ENCODE measurements around the gene MAPK11. TPM values are rescaled to one million over a fixed set of nuclear protein-coding genes. Genes with fewer than 3 reads are reported as not detected.

MAPK11 gene
- total RNA-seq, 4 donors from 2014 or later: 0.65 to 8.1 (median 2.9) TPM

DNA sequence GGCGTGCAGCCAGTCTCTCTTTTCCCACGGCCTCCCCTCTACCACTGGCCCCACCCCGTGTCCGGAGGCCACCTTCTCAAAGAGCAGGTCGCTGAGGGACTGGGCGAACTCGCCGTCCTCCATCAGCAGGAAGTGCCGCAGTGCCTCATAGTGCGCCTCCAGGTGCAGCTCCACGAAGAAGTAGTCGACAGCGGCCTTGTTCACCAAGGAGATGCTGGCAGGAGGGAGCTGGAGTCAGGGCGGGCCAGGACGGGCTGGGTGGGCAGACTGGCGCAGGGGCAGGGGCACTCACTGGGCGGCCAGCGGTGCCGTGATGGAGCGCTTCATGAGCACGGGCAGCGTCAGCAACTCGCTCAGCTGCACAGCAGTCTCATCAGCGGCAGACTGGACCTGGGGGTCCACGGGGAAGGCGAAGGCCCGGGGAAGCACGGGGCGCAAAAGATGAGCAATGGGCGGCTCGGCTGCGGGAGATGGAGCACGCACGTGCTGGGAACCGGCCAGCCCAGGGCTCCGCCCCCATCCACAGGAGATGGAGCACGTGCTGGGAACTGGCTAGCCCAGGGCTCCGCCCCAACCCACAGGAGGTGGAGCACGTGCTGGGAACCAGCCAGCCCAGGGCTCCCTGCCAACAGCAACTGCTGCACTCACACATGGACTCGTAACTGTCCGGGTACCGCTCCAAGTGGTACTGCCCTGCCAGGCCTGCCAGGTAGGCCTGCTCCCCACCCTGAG, 51.0 kb downstream of the MAPK11 start:
- no peak overlapping the region for H3K4me3 ChIP-seq (ENCODE audit: low read depth, poor library complexity, severe bottlenecking)
- no peak for TF ChIP-seq POLR2A (IDR thresholded peaks at IDR 0.05)
- TF ChIP-seq, protein P1, sequence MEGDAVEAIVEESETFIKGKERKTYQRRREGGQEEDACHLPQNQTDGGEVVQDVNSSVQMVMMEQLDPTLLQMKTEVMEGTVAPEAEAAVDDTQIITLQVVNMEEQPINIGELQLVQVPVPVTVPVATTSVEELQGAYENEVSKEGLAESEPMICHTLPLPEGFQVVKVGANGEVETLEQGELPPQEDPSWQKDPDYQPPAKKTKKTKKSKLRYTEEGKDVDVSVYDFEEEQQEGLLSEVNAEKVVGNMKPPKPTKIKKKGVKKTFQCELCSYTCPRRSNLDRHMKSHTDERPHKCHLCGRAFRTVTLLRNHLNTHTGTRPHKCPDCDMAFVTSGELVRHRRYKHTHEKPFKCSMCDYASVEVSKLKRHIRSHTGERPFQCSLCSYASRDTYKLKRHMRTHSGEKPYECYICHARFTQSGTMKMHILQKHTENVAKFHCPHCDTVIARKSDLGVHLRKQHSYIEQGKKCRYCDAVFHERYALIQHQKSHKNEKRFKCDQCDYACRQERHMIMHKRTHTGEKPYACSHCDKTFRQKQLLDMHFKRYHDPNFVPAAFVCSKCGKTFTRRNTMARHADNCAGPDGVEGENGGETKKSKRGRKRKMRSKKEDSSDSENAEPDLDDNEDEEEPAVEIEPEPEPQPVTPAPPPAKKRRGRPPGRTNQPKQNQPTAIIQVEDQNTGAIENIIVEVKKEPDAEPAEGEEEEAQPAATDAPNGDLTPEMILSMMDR (IDR thresholded peaks at IDR 0.05): no peak
- peak; percentile 81 to 94 for DNase-seq (ENCODE audit: low spot score in 2 of 2)
- 71 to 76% methylated on average over 39 to 41 of the region's 42 CpGs for WGBS, 2 donors
- intact Hi-C loops (cut with DNase I; ENCODE audit: low total_unique reads): no loop called here

DNA sequence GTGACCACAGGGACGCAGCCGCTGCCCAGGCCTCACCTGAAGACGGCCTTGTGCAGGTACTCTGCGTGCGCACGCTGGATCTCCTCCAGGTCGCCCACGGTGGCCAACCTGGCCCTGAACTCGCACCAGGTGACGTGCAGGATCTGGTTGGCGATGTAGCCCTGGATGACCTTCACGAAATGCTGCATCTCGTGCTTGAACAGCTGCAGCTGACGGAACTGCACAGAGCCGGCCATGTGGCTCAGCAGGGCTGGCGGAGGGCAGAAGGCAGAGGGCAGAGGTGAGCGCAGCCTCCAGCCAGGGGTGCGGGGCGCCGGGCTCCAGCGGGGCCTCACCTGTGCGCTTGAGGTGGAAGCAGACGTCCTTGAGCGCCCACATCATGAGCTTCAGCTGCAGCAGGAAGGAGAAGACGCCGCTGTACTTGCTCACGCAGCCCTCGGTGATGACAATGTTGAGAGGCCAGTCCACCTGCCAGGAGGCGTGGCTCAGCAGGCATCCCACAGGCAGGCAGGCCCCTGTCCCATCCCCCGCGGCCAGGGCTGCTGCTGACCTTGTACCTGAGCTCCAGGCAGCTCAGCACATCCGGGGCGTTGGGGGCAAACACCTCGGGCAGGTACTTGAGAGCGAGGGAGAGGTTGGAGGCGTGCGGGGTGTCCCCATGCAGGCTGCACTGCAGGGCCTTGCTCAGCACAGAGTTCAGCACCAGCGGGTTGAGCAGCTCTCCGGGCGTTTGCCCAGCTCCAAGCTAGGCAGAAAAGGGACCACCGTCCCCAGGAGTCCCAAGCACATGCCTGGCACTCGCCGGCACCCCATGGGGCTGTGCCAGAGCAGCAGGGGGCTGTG, 51.8 kb downstream of the MAPK11 start:
- WGBS, 2 donors: 83 to 97% methylated on average over 6 to 27 of the region's 43 CpGs
- no peak for DNase-seq (ENCODE audit: low spot score in 2 of 2)
- intact Hi-C loops (cut with DNase I; ENCODE audit: low total_unique reads): no loop called here
- no peak overlapping the region for H3K4me3 ChIP-seq (ENCODE audit: low read depth, poor library complexity, severe bottlenecking)
- TF ChIP-seq, protein P1 (IDR thresholded peaks at IDR 0.05): no peak
- no peak for TF ChIP-seq POLR2A (IDR thresholded peaks at IDR 0.05)

DNA sequence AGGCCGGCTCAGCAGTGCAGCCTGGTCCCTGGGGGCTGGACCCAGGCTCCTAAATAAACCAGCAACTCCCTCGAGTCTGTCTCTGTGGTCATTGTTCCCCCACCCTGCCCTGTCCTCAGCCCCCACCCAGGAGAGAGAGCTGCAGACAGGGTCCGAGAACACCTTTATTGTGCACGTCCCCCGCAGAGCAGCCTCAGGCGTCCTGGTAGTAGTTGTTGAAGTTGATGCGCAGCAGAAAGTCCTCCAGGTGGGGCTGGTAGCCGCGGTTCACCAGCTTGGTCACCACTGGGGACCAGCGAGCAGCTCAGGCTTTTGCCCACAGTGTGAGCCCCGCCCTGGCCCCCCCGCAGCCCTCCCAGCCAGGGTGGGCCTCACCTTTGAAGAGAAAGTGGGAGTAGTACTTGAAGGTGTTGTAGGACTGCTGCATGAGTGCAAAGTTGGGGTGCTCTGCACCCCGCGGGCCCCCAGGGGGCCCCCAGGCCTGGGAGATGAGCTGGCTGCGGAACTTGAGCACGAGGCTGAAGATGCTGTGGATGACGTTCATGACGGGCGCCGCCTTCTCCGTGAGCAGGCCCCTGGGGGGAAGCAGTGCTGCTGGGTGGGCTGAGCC, 52.5 kb downstream of the MAPK11 start:
- no peak for DNase-seq (ENCODE audit: low spot score in 2 of 2)
- intact Hi-C loops (cut with DNase I; ENCODE audit: low total_unique reads): no loop called here
- 66 to 88% methylated on average over 6 to 21 of the region's 21 CpGs for WGBS, 2 donors
- TF ChIP-seq POLR2A (IDR thresholded peaks at IDR 0.05): no peak
- TF ChIP-seq, protein P1 (IDR thresholded peaks at IDR 0.05): no peak
- H3K4me3 ChIP-seq (ENCODE audit: low read depth, poor library complexity, severe bottlenecking): no peak overlapping the region

DNA sequence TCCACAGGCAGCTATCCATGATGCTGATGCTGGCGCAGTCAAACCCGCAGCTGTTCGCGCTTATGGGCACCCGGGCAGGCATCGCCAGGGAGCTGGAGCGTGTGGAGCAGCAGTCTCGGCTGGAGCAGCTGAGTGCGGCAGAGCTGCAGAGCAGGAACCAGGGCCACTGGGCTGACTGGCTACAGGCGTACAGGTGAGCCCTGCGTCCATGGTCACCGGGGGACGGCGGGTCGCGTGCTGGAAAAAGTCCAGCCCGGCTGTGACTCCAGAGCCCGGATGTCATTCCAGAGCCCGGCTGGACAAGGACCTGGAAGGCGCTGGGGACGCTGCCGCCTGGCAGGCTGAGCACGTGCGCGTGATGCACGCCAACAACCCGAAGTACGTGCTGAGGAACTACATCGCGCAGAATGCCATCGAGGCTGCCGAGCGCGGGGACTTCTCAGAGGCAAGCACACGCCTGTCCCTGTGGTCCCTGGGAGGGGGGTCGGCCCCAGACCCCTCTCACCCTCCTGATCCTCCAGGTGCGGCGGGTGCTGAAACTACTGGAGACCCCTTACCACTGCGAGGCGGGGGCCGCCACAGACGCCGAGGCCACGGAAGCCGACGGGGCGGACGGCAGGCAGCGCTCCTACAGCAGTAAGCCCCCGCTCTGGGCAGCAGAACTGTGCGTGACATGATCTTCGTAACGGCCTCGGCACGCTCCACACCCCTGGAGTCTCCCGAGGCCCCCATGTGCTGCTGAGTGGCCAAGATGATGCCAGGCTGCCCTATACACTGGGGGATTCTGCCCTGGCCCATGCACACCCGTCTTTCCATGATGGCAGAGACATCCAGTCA, 53.3 kb downstream of the MAPK11 start:
- intact Hi-C loops (cut with DNase I; ENCODE audit: low total_unique reads): no loop called here
- TF ChIP-seq POLR2A (IDR thresholded peaks at IDR 0.05): no peak
- TF ChIP-seq, protein P1 (IDR thresholded peaks at IDR 0.05): no peak
- DNase-seq (ENCODE audit: low spot score in 2 of 2): no peak
- H3K4me3 ChIP-seq (ENCODE audit: low read depth, poor library complexity, severe bottlenecking): no peak overlapping the region
- WGBS, 2 donors: 95 to 97% methylated on average over 48 to 50 of the region's 57 CpGs

DNA sequence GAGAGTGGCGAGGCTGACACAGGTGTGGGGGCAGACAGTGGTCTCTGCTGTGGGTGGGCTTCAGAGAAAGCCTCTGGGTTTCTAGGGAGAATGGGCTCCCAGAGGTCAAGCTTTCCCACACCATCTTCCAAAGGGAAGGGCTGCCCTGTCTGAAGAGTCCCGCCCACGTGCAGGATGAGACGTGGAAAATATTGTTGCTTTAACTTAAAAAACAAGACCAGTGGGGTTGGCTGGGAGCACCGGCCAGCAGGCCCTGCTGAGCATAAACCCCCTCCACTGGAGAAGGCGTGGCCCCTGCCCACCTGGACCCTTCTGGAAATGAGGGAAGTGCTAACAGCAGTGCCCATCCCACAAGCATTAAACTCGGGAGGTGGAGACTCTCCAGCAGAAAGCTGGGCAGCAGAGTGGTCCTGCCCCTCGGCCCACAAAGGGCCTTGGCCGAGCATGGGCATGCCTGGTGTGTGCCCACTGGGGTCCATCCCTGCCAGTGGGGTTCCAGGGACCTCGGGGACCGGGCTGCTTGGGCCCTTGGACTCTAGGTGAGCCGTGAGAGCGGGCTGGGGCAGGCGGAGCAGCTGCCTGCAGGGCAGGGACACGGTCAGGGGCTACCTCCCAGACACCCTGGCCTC, 54.0 kb downstream of the MAPK11 start:
- intact Hi-C loops (cut with DNase I; ENCODE audit: low total_unique reads): no loop called here
- H3K4me3 ChIP-seq (ENCODE audit: low read depth, poor library complexity, severe bottlenecking): no peak overlapping the region
- DNase-seq (ENCODE audit: low spot score in 2 of 2): no peak
- no peak for TF ChIP-seq POLR2A (IDR thresholded peaks at IDR 0.05)
- TF ChIP-seq, protein P1 (IDR thresholded peaks at IDR 0.05): no peak
- WGBS, 2 donors: 82 to 86% methylated on average over 15 of the region's 15 CpGs

All from lower leg skin (tissue), 4 donors.